Keratinocyte (primary cell): Measurements from ENCODE around the gene DDX20. TPM values are rescaled to one million over a fixed set of nuclear protein-coding genes. Genes with fewer than 3 reads are reported as not detected.

Experiments used
- DNase-seq: peaks from one replicate; pipeline ENCODE4 v3.0.0-alpha.2; 2011; ENCODE audit warnings: low read depth, missing footprints, low spot score
- FAIRE-seq: peaks from 2 replicates; lab custom pipeline; 2011; peaks lifted over from hg19 to GRCh38; lab: Jason Lieb, UNC
- H2AFZ ChIP-seq: 2 replicates; pipeline ENCODE4 v1.6.0; 2012; ENCODE audit warnings: low read length, control low read depth, inconsistent platforms; ENCODE audit not compliant: control insufficient read depth
- H3K27ac ChIP-seq: 2 replicates; pipeline ENCODE4 v1.5.1; 2011; ENCODE audit warnings: low read length; ENCODE audit not compliant: control insufficient read depth, insufficient read depth
- H3K27me3 ChIP-seq: 3 replicates; pipeline ENCODE4 v1.6.0; 2011; ENCODE audit warnings: low read length; ENCODE audit not compliant: control insufficient read depth, insufficient read depth; ENCODE audit errors: extremely low read depth
- H3K36me3 ChIP-seq, 2 experiments: 2 replicates in 1 of 2; 3 replicates in 1 of 2; pipeline ENCODE4 v1.5.1; 2011; ENCODE audit warnings: low read length in 2 of 2, mild to moderate bottlenecking in 1 of 2; ENCODE audit not compliant: control insufficient read depth in 2 of 2, insufficient read depth in 2 of 2; ENCODE audit errors: extremely low read depth in 1 of 2
- H3K4me1 ChIP-seq: 3 replicates; pipeline ENCODE4 v1.5.1; 2011; ENCODE audit warnings: low read length; ENCODE audit not compliant: control insufficient read depth, insufficient read depth; ENCODE audit errors: extremely low read depth
- H3K4me2 ChIP-seq: 3 replicates; pipeline ENCODE4 v1.6.0; 2011; ENCODE audit warnings: low read depth, low read length; ENCODE audit not compliant: control insufficient read depth, insufficient read depth; ENCODE audit errors: extremely low read depth
- H3K4me3 ChIP-seq, 3 experiments: fragments of 200-600 bp in 1 of 3; sonication (generic) in 1 of 3; 2 replicates in 2 of 3; 3 replicates in 1 of 3; pipeline ENCODE4 v1.5.1; 2011 to 2016; ENCODE audit warnings: low read length in 3 of 3, mild to moderate bottlenecking in 3 of 3, control low read depth in 2 of 3, inconsistent platforms in 1 of 3, low read depth in 1 of 3, mixed read lengths in 1 of 3, mixed run types in 1 of 3, moderate library complexity in 1 of 3; ENCODE audit not compliant: control insufficient read depth in 2 of 3, insufficient read depth in 2 of 3; ENCODE audit errors: extremely low read depth in 1 of 3
- H3K79me2 ChIP-seq: 2 replicates; pipeline ENCODE4 v1.6.0; 2012; ENCODE audit warnings: low read length; ENCODE audit not compliant: control insufficient read depth, insufficient read depth
- H3K9ac ChIP-seq: 3 replicates; pipeline ENCODE4 v1.6.0; 2011; ENCODE audit warnings: low read length; ENCODE audit not compliant: control insufficient read depth, insufficient read depth; ENCODE audit errors: extremely low read depth
- H3K9me1 ChIP-seq: 3 replicates; pipeline ENCODE4 v1.6.0; 2011; ENCODE audit warnings: low read length; ENCODE audit not compliant: control insufficient read depth, insufficient read depth; ENCODE audit errors: extremely low read depth
- H3K9me3 ChIP-seq: 2 replicates; pipeline ENCODE4 v1.5.1; 2012; ENCODE audit warnings: low read depth, low read length; ENCODE audit not compliant: control insufficient read depth
- H4K20me1 ChIP-seq: 3 replicates; pipeline ENCODE4 v1.6.0; 2011; ENCODE audit warnings: low read length; ENCODE audit not compliant: control insufficient read depth, insufficient read depth; ENCODE audit errors: extremely low read depth
- CTCF ChIP-seq, 3 experiments: IDR thresholded peaks in 1 of 3; conservative IDR thresholded peaks in 1 of 3; optimal IDR thresholded peaks in 1 of 3; 2 replicates in 2 of 3; 3 replicates in 1 of 3; pipeline versions ENCODE3 to v1.5.1; 2011; ENCODE audit warnings: low read length in 3 of 3, mild to moderate bottlenecking in 3 of 3, moderate library complexity in 2 of 3, control low read depth in 1 of 3, inconsistent platforms in 1 of 3; ENCODE audit not compliant: insufficient read depth in 2 of 3; ENCODE audit errors: extremely low read depth in 1 of 3
- EZH2 ChIP-seq: IDR thresholded peaks from one replicate; pipeline ENCODE4 v1.6.1; 2012; ENCODE audit warnings: inconsistent platforms, mild to moderate bottlenecking, low read length, moderate library complexity
- dilution Hi-C: fragments of 300-500 bp; cut with MboI; formaldehyde crosslinking; loops from one replicate; pipeline ENCODE4 v1.7.0; 2020; ENCODE audit warnings: low sequenced_read_pairs; ENCODE audit not compliant: extremely low pct_ligation_motif_present
- polyA plus RNA-seq, 5 experiments: library from polyadenylated mRNA; depleted of rRNA in 3 of 5; stranded (reverse) in 3 of 5; stranded (forward) in 1 of 5; unstranded in 1 of 5; fragments of >200 nt; gene quantifications; 1 replicate in 1 of 5; 2 replicates in 3 of 5; 3 replicates in 1 of 5; pipeline versions ENCODE4 v1.2.1 to v1.2.3, GENCODE V29; 2011 to 2012; ENCODE audit warnings: missing spikeins in 2 of 5, low read depth in 1 of 5, low replicate concordance in 1 of 5

Gene DDX20
- polyA plus RNA-seq, 1 donor (not counting 4 experiments of a cell fraction or from before 2014, with no cell fraction given), result 14.8 TPM

GRCh38 chr1:111812306-111812705 lies 56.6 kb downstream of the DDX20 start:
- TF ChIP-seq EZH2 (no peak), CTCF (optimal IDR thresholded peaks at IDR 0.05 in 1 of 3, IDR thresholded peaks at IDR 0.05 in 1 of 3, conservative IDR thresholded peaks at IDR 0.05 in 1 of 3; ENCODE audit: extremely low read depth in 1 of 3, insufficient read depth in 2 of 3, low read length in 3 of 3) (no peak)
- no peaks in the 10 kb centered on the region for H3K9me3 ChIP-seq
- H3K79me2 ChIP-seq, result no peaks in the 10 kb centered on the region
- H3K9ac ChIP-seq, result no peak overlapping the region
- no peaks in the 10 kb centered on the region for H4K20me1 ChIP-seq
- no peak overlapping the region for H2AFZ ChIP-seq
- H3K9me1 ChIP-seq, result no peaks in the 10 kb centered on the region
- H3K36me3 ChIP-seq, result no peaks in the 10 kb centered on the region
- H3K4me2 ChIP-seq, result no peak overlapping the region
- no peak overlapping the region for H3K27ac ChIP-seq
- no peaks in the 10 kb centered on the region for H3K27me3 ChIP-seq
- H3K4me1 ChIP-seq, result no peaks in the 10 kb centered on the region
- H3K4me3 ChIP-seq, result no peak overlapping the region
- dilution Hi-C loops, result no loop called here
- FAIRE-seq (no peak), DNase-seq (no peak)

GRCh38 chr1:111813440-111814304 lies 58.0 kb downstream of the DDX20 start:
- Histone ChIP-seq H3K9ac (no peak overlapping the region), H3K4me2 (no peak overlapping the region), H3K9me1 (no peaks in the 10 kb centered on the region), H3K4me3 (no peak overlapping the region), H3K4me1 (no peaks in the 10 kb centered on the region), H2AFZ (no peak overlapping the region), H3K27ac (no peak overlapping the region), H3K27me3 (no peaks in the 10 kb centered on the region), H3K36me3 (no peaks in the 10 kb centered on the region), H3K9me3 (no peaks in the 10 kb centered on the region), H3K79me2 (no peaks in the 10 kb centered on the region), H4K20me1 (no peaks in the 10 kb centered on the region)
- dilution Hi-C loops, result no loop called here
- peak in 1 of 3 experiments; percentile 2 for TF ChIP-seq CTCF (optimal IDR thresholded peaks at IDR 0.05 in 1 of 3, IDR thresholded peaks at IDR 0.05 in 1 of 3, conservative IDR thresholded peaks at IDR 0.05 in 1 of 3; ENCODE audit: extremely low read depth in 1 of 3, insufficient read depth in 2 of 3, low read length in 3 of 3)
- TF ChIP-seq EZH2, result no peak
- no peak for FAIRE-seq
- no peak for DNase-seq
